Measurements from ENCODE around the gene COX7A2L.
"Not testable (repeated sequence)": the region's sequence is repeated elsewhere in the genome, so short reads cannot be mapped to it uniquely, and the experiment has no call there.

The COX7A2L gene, protein sequence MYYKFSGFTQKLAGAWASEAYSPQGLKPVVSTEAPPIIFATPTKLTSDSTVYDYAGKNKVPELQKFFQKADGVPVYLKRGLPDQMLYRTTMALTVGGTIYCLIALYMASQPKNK

DNA sequence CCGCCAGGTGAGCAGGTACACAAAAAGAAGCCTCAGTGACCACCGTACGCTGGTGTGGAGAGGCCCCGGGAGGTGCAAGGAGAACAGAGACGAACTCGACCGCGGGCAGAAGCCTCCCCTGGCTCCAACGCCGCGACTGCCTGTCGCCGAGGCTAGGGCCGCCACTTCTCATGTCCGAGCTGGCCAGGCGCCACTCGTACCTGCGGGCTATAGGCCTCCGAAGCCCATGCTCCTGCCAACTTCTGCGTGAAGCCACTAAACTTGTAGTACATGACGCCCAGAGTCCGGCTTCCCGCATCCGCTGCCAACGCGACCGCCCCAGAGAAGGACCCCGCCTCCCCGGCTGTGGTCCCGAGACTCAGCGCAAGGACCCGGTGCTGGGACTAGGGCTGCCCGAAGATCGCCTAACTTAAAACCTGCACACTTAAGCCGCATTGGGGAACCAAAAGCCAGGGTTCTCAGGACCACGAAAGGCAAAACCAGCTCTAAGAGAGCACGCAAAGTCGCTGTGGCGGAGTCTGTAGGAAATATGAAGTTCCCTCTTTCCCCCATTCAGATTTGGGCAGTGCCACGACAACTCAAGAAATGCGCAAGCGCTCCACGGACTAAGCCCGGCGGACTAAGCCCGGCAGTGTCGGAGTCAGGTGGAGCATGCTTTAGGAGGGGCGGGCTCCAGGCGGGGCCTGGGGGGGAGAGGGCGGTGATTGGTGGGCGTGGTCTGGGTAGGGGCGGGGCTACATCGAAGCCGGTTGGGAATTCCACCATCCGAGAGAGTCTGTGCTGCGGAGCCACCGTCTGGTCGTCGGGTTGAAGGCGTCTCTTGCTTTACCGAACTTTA, at the start of gene COX7A2L:
Gene COX7A2L, minus strand, starts transcription at position 328 of the 838 bp plus-strand sequence. Its CDS starts 56 bp downstream, at position 272.
- DNase-seq (ENCODE audit: low spot score) = peak; percentile 98

DNA sequence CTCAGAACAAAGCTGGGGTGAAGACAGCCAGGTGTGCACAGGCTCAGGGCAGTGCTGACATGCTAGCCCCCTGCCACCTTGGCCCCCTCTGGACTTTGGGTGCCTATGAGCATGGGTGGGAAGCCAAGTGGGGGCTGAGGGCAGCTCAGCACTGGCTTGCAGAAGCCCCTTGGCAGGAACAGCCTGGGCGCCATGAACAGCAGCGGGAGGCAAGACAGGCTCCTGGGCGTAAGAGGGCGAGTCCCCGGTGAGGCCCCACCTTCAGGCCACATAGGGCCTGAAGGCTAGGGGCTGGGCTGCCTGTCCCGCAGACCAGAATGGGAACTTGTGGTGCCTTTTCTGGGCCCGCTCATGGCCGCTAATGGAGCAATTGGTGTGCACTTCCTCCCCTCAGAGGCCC, 47.0 kb upstream of the COX7A2L start:
- no peak for DNase-seq (ENCODE audit: low spot score)

DNA sequence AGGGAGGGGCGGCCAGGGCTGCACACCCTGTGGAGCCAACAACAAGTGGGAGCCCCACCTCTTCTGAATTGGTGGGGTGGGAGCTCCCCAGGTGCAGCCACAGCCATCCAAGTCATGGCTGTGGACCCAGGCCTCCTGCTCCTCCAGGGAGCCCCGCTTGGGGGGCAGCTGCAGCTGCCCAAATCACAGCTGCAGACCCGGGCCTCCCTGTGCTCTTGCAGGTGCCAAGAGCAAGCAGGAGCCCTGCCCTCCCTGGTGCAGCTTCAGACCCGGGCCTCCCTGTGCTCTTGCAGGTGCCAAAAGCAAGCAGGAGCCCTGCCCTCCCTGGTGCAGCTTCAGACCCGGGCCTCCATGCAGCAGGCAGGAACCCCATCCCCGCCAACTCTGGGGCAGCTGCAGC, 46.5 kb upstream of the COX7A2L start:
- no peak for DNase-seq (ENCODE audit: low spot score)

DNA sequence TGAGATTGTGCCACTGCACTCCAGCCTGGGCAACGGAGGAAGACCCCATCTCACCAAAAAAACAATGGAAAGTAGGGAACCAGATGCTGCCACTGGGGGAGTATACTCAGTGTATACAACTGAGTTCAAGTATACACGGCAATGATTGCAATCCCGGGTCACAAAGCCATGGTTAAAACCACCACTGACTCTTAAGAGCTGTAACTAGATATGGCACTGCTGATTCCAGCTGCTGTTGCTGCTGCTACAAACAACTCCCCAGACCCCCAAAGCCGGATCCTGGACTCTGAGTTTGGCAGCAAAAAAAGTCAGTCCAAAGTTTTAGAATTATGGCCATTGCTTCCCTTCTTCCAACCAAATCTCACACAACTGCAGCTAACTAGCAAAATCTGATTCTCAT, 43.7 kb upstream of the COX7A2L start:
- DNase-seq (ENCODE audit: low spot score) = no peak

DNA sequence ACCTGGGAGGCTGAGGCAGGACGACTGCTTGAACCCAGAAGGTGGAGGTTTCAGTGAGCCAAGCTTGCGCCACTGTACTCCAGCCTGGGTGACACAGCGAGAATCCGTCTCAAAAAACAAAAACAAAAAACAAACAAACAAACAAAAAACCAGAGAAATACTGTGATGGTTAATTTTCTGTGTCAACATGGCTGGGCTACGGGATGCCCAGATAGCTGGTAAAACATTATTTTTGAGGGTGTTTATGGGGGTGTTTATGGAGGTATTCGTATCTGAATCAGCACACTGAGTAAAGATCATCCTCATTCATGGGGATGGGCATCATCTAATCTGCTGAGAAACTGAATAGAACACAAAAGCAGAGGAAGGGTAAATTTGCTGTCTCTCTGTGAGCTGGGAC, 40.8 kb upstream of the COX7A2L start:
- no peak for DNase-seq (ENCODE audit: low spot score)

DNA sequence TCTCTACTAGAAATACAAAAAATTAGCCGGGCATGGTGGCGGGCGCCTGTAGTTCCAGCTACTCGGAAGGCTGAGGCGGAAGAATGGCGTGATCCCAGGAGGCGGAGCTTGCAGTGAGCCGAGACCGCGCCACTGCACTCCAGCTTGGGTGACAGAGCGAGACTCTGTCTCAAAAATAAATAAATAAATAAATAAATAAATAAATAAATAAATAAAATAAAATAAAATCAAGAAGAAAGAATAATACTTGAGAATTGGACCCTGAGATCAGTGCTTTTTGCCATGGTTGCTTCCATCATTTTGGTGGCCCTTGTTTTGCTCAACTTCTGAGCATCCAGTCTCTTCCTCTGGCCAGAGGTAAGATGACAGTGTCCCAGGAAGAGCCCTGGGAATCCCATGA, 37.0 kb upstream of the COX7A2L start:
- not testable (repeated sequence) for DNase-seq (ENCODE audit: low spot score)

DNA sequence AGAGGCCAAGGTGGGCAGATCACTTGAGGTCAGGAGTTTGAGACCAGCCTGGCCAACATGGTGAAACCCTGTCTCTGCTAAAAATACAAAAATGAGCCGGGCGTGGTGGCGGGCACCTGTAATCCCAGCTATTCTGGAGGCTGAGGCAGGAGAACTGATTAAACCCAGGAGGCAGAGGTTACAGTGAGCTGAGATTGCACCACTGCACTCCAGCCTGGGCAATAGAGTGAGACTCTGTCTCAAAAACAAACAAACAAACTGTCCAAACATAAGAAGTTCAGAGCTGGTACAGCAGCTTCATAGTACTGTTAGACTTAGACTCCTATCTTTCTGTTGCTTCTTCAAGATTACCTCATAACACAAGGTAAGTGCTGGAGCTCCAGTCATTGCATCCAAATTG, 32.3 kb upstream of the COX7A2L start:
- not testable (repeated sequence) for DNase-seq (ENCODE audit: low spot score)

DNA sequence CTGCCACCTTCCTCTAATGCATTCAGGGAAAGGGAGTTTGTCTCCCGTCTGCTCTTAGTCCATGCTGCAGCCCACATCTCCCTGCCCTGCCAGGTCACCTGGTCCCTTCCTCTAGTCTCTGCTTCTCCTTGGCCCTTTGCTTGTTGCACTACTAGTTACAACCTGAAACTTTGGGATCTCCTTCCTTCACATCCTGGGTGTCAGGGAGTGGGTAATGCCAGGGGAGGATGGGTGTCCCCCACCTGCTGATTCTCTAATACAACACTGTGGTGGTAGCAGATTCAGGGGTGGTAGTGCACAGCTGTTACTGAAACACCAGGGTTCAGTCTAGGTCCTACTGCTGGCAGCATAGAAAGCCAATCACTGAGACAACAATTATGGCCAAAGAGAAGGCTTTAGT, 31.2 kb upstream of the COX7A2L start:
- no peak for DNase-seq (ENCODE audit: low spot score)

DNA sequence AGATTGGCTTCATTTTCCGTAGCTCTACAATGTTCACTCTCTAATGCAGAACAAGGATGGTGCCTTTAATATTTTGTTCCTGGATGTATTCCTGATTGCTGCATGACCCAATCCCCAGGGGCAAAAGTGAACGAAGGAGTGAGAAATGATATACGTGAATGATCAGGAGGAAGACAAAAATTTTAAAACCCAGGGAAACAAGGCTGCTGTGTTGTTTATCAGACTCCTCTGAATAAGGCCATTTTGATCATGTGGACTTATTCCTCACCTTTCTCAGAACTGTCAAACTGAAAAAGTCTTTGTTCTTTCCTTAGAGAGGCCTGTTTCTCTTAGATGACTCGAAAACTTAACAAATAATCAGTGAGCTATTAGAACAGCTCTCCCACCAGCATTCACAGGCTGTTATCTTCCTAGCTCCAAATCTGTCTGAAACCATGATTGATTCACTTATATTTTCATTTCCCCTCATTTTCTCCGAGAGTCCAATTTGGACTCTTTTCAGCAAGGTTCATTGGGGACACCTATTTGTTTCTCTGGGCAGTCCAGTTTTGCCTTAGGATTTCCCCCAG, 29.5 kb upstream of the COX7A2L start:
- no peak for DNase-seq (ENCODE audit: low spot score)

DNA sequence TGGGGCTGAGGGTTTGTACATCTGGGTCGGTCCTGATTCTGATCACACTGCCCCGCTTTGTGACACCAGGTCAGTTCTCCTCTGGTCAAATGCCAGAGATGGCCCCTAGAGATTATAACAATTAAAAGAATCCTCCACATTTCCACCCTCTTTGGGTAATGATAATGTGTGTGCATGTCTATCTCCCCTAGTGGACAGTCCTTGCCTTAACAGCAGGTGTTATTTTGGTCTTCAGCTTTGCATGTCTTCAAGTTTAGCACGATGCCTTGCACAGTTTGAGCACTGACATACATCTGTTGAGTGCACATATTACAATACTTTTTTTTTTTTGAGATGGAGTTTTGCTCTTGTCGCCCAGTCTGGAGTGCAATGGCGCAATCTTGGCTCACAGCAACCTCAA, 25.7 kb upstream of the COX7A2L start:
- DNase-seq (ENCODE audit: low spot score) = no peak

DNA sequence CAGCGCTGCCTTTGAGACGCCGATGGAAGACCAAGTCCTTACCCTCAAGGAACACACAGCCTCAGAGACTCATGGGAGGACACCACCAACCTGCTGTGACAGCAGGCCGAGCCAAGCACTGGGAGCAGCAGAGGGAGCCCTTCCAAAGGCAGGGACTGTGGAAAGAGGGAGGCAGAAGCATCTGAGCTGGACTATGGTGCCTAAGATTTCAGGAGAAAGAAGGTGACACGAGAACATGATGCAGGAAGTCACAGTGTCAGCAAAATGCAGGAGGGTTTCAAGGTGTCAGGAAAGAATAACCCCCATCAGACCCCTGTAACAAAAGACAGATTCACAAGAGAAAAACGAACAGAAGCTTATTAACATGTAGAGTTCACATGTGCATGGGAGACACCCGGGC, 24.2 kb upstream of the COX7A2L start:
- no peak for DNase-seq (ENCODE audit: low spot score)

DNA sequence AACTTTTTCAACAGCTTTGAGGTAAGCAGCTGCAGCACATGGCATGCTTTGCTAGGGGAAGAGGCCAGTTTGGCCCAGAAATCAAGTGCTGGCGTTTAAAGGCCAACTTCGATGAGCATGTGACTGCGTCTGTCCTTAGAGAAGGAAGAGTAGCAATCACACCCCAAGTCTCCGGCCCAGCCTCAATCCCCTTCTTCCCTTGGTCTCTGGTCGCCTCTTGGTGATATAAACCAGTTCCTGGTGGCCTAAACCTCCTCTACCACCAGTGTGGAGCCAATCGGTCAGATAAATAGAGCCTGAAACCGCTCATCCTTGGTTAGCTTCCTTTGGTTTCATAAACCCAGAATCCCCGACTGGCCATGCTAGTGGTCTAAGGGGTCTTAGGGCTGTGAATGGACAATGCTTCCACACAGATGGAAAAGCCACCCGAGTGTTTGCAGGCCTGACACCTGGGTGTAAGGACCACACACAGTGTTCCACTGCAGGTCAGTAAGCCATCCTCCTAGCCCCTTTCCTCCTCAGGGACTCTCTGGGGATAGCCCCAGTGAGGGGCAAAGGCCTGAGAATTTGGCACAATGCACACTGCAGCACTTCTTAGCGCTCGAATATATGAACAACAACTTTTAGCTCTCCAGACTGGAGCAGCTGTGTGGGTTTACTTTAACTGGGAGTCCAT, 23.0 kb upstream of the COX7A2L start:
- no peak for DNase-seq (ENCODE audit: low spot score)

DNA sequence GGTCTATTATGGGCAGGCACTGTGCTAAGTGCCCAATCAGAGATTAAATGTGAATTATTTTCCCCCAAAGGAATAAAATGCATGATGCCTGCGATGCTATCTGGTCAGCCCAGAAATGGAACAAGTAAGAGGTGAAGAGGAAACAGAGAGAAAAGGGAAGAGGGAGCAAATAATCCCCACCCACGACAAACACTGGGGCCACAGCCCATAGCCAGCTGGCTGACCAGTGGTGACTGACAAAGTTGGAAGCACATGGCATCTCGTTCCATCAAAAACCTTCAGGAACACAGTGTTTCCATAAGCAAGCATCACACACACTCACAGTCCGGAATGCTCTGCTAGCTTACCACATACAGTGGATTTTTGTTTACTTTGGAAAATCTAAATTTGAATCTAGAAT, 21.1 kb upstream of the COX7A2L start:
- DNase-seq (ENCODE audit: low spot score) = no peak

DNA sequence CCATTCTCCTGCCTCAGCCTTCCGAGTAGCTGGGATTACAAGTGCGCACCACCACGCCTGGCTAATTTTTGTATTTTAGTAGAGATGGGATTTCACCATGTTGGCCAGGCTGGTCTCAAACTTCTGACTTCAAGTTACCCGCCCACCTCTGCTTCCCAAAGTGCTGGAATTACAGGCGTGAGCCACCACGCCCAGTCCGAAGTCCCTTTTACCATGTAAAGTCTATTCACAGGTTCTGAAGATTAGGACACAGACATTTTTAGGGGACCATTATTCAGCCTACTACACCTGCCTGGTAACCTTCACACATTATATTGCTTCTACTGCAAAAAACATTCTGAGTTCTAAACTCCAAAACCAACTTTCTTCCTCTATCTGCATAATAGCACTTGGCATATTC, 19.0 kb upstream of the COX7A2L start:
- not testable (repeated sequence) for DNase-seq (ENCODE audit: low spot score)

DNA sequence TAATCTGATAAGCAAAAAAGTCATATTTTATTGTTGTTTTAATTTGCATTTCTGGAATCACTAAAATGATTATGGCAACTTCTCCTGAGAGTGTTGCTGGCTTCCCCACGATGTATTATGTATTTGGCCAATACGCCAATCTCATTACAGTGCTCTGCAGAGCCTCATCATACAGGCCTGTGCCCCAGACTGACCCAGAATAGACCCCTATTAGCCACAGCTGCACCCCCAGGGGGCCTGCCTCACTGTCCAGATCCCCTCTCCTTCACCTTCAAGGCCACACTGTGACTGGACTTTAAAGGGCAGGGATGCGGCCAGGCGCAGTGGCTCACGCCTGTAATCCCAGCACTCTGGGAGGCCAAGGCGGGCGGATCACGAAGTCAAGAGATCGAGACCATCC, 17.4 kb upstream of the COX7A2L start:
- no peak for DNase-seq (ENCODE audit: low spot score)

DNA sequence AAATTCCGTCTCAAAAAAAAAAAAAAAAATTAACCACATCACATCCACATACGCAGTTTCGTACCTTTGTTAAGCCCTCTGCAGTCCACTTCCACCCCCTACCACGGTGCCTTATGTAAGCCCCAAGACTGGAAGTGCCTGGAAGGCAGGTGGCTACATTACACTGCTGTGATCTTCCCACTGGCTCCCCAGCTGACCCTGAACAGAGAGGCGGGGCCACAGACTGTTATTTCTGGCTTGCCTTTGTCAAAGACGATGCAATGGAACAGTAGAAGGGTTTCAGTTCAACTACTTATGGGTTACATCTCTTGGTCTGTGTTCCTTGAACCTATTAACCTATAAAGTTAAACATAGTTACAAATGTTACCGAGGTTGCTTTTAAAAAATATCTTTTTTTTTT, 15.7 kb upstream of the COX7A2L start:
- DNase-seq (ENCODE audit: low spot score) = no peak

DNA sequence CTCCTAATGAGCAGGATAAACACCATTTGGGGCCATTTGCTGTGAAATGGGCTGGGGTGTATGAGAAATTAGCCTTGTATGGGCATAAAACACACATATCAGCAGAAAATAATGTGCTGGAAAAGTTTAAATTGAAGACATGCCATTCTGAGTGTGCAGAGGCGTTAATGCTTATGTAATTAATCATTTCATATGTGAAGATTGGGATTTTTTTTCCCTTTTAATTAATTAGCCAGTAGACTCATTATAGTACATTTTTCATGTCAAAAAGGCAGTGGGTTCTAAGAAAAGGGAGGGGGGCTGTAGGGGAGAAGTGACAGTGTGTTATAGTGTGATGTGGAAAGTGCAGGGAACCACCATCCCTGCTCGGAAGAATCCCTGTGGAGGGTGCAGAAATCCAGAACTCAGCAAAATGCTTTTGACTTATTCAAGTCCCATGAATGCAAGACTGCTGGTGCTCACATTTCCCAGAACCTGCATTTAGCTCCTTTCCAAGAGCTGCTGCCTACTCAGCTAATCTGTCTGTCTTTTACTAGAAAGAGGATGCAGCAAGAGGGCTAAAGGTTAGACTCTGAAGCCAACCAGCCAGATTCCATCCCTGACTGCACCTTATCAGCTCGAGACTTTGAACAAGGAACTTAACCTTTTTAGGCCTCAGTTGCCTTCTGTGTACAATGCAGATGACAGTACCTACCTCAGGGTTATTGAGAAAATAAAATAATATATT, 11.6 kb upstream of the COX7A2L start:
- no peak for DNase-seq (ENCODE audit: low spot score)

DNA sequence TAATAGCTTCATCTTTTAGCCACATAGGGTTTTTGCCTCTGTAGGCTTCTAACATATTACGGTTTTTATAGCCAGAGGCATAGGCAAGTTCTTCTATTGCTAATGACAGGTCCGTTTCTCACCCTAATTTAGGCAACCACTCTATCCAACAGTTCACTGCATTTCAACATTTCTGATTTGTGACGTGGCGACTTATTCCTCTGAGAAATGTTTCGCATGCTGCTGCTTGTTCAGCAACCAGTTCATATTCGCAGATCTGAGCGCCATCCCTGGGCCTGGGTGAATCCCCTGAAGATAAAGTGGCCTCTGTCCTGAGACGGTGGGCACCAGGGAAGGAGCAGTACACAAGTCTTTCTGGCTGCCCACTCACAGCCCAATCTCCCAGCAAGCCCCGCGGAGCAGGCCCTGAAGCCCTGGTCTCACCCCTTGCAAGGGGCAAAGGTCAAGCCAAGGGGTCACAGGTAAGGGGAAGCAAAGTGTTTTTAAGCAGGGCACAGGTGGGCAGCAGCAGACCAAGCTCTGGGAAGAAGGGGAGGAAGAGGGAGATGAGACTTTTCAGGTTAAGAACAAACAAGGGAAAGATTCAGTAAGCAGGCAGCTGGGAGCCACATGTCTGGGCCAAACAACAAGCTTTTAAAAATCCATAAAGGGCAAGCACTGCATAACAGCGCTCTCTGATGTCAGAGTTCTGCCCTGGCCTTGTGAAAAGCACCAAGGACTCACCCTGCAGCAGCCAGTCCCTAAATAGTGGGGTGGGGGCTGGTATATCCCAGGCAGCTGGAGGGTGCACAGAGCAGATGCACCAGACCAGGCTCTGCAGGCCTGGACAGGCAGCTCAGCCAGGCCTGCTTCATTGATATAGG, 10.8 kb upstream of the COX7A2L start:
- no peak for DNase-seq (ENCODE audit: low spot score)

DNA sequence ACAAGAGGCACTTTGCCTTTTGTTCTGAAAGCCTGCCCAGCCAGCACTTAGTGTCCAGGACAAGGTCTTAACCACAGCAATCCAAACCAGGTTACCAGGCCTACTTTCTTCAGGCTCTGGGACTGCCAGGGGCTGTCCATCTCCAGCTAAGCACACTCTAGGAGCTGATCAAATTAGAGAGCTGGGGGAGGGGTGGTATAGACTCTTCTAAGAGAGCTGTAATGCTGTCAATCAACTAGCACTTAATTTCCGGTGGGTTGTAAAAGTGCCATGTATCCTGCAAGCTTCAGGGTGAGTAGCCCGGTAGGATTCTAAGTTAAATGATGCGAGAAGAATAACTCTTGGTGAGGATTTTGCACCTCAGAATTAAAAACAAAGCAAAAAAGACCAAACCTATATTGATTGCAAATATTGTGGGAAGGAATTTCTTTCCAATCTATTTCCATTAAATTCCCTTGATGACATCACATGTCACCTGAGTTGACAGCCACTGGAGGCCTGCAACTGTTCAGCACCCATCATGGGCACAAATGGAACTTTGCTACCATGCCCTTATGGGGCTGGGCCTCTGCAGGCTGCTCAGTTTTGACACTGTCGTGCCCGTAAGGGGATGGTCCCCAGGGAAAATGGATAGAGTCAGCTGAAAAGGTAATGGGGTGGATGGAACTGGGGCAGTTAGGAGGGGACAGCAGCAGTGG, 8.7 kb upstream of the COX7A2L start:
- DNase-seq (ENCODE audit: low spot score) = no peak

DNA sequence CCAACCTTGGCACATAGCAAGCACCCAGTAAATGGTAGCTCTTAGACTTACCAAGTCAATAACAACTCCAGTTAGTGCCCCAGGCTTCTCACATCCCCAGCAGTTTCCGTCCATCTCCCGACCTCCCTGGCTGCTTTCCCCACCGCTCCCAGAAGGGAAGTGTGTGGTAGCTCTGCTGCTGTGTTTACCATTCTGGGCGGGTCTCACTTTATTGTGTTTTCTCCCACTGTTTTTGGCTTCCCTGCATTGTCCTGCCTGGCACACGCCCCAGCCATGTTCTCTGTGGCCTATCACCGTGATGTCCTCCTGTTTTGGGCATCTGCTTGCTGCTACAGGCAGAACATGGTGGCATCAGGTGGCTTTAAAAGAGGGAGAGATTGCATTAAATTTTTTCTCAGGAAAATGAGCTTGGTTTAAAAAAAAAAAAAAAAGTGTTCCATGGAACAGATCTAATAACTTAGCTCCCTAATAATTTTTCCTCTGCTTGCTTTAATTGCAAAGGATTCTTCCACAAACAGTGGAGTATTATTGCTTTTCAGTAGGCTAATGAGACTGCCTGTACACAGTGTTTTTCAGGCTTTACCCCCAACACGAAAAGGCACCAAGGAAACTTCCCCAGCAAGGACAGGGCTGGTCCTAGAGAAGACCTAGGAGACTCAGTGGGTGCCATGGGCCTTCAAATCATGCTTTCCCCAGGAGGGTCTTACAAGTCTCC, 8.0 kb upstream of the COX7A2L start:
- no peak for DNase-seq (ENCODE audit: low spot score)
